ENCODE data around the gene HOXD8.

HOXD8 gene

GRCh38 chr2:176091329-176092258, 37.9 kb upstream of the HOXD8 start:
- DNase-seq (ENCODE audit: low read depth): no peak

GRCh38 chr2:176092270-176093144, 37.0 kb upstream of the HOXD8 start, which contains the start of gene HOXD13:
Gene HOXD13, plus strand, starts transcription at chr2:176092721. Its CDS starts 170 bp downstream, at chr2:176092891.
- DNase-seq (ENCODE audit: low read depth): no peak

- no peak for DNase-seq (ENCODE audit: low read depth)
Observed at GRCh38 chr2:176093145-176093897, 36.2 kb upstream of the HOXD8 start.

DNA sequence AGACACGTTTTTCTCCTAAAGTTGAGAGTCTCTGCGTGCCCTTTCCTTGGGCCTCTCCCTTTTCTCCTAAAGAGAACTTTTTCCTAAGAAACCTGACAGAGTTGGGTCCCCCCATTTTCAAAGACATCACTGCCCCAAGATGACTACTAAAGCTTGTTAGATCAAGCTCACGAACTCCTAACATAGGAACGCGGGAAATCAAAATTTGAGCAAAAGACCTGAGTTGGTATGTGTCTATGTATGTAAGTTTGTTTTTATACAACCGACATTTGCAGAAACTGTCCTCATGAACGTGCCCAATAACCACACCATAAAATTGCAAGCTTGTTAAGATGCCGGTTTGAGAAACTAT, 35.6 kb upstream of the HOXD8 start:
- no peak for DNase-seq (ENCODE audit: low read depth)

DNA sequence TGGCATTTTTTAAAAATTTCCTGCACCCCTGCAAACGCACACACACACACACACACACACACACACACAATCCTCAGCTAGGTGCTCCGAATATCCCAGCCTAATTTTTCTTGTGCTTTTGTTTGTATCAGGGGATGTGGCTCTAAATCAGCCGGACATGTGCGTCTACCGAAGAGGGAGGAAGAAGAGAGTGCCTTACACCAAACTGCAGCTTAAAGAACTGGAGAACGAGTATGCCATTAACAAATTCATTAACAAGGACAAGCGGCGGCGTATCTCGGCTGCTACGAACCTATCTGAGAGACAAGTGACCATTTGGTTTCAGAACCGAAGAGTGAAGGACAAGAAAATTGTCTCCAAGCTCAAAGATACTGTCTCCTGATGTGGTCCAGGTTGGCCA, 35.2 kb upstream of the HOXD8 start:
- DNase-seq (ENCODE audit: low read depth): no peak

DNA sequence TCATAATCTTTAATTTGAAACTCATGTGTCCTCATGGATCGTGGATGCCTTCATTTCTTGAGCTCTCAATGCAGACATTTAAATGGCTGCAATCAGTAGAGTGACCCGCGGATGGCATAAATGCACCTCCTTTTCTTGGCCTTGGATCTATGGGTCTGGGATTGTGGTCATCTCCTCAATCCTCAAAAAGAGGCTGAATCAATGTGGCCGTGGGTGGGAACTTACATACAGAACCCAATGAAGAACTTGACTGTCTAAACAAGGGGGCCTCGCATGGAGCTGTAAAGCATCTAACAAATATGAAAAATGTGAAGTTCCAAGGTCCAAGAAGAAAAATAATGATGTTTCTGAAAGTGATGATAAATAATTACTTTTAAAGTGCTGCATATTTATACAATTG, 34.1 kb upstream of the HOXD8 start:
- no peak for DNase-seq (ENCODE audit: low read depth)

DNA sequence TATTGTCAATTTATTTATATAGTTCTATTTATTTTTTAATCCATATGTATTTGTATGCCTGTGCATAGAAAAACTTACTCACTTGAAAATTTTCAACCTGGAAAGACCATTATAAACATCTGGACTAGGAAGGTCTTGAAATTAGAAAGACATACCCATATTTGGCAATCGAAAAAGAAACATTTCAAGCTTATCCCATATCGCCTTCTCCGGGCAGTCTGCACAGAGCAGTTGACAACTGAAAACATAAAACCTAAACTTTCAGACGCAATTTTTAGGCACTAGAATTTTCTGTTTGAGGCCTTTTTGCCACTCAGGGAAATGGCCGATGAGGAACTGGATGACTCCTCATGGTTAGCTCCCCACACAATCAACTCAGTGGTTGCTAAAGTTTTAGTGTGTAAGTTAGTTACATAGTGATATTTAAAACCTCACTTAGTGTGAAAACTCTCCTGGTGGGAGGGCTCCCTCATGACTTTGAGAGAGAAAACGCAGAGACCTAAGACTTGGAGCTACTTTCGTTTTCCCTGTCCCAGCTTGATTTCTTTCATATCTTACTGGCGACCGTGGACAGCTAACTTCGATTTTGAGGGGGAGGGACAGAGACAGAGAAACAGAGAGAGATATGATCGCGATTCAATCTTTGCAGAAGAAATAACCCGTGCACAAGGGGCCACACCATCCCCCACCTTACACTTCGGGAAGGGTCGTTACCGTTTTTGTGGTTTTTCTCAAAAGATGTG, 33.1 kb upstream of the HOXD8 start:
- no peak for DNase-seq (ENCODE audit: low read depth)

DNA sequence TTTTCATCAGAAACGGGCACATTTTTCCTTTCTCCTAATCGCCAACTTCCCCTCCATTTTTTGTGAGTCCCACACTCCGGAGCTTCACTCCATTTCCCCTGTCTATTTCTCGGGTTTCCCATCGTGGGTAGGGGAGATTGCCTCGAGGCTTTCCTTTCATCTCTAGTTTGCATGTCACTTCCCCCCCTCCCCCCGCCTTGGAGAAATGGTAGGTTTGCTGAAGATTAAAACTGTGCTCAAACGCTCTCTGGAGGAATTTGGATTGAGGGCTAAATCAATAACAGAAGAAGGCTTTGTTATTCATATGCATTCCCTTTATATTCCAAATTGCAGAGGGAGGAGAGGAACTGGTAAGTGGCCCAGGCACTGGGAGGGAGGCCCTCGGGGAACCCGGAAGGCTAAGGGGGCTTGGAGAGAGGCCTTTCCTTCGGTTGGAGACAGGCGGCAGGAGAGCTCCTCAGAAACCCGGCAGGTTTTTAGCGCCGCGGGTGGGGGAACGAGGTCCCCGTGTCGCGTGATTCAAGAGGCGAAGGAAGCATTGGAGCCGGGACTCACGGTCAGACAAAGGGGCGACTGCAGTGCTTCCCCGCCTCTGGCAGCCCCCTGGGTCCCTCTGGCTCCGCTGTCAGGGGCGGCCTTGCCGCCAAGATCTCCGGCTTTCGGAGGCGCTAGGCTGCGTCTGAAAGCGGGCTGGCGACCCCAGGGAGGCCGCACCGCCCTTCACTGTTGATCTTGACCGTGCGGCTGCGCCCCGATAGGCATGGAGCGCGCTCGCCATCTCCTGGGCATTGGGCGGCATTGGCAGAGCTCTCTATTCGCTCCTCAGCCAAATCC, 32.3 kb upstream of the HOXD8 start:
- DNase-seq (ENCODE audit: low read depth): peak; percentile 51

DNA sequence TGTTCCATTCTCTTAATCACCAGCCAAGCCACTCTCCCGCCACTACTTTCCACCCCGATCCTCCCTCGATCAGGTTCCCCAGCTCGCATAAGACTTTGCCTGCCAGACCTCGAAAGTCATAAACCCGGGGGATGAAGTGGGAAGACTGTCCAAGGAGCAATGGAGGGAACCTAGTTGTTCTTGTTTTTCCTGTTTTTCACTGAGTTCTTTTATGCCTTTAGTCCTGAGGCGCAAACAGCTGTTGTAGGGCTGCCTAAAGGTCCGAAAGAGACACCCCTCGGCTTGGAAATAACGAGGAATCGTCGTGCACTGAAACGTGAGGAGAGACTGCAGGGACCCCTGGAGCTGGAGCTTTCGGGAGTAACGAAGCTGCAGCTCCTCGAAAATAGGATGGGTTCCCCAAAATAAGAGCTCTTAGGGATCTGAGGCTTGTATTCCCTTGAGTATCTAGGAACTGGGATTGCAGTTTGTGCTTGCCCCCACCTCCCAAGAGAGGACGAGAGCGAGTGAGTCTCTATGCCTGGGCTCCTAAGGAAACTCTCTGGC, 31.6 kb upstream of the HOXD8 start:
- no peak for DNase-seq (ENCODE audit: low read depth)

GRCh38 chr2:176098366-176099158, 30.9 kb upstream of the HOXD8 start:
- no peak for DNase-seq (ENCODE audit: low read depth)

- no peak for DNase-seq (ENCODE audit: low read depth)
Observed at GRCh38 chr2:176099159-176099727, 30.3 kb upstream of the HOXD8 start.

DNA sequence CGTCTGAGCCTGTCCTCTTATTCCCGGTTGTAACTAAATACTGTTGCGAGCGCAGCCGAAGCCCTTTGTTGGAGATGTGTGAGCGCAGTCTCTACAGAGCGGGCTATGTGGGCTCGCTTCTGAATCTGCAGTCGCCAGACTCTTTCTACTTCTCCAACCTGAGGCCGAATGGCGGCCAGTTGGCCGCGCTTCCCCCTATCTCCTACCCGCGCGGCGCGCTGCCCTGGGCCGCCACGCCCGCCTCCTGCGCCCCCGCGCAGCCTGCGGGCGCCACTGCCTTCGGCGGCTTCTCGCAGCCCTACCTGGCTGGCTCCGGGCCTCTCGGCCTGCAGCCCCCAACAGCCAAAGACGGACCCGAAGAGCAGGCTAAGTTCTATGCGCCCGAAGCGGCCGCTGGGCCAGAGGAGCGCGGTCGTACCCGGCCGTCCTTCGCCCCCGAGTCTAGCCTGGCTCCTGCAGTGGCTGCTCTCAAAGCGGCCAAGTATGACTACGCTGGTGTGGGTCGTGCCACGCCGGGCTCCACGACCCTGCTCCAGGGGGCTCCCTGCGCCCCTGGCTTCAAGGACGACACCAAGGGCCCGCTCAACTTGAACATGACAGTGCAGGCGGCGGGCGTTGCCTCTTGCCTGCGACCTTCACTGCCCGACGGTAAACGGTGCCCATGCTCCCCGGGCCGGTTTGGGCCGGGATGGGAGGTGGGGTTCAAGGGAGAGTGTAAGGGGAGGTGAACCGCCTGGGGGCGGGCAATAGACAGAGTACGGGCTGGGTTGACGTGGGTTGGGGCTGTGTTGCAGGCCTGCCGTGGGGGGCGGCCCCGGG, 29.6 kb upstream of the HOXD8 start, which contains the start of gene HOXD12:
Gene HOXD12, plus strand, starts transcription at position 68 of the 819 bp plus-strand sequence. Its CDS starts 7 bp downstream, at position 75.
- no peak for DNase-seq (ENCODE audit: low read depth)

DNA sequence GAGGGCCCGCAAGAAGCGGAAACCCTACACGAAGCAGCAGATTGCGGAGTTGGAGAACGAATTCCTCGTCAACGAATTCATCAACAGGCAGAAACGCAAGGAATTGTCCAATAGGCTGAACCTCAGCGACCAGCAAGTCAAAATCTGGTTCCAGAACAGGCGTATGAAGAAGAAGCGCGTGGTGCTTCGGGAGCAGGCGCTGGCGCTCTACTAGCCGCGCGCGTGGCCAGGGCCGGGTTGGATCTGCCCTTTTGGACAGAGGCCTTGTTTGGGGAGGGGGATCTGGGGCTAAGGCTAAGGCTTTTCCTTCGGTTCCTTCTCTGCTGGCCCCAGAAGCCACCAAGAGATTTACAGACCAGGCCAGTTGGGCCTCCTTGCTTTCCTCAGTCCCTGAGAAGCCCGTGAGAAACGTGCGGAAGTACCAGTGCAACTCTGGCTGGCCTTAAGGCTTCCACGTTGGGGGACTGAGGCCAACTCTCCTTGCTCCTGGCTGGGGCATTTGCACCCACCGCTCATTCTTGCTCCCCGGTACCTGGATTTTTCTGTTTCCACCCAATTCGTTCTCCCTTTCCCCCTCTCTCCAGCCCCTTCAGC, 28.9 kb upstream of the HOXD8 start:
- DNase-seq (ENCODE audit: low read depth): no peak

DNA sequence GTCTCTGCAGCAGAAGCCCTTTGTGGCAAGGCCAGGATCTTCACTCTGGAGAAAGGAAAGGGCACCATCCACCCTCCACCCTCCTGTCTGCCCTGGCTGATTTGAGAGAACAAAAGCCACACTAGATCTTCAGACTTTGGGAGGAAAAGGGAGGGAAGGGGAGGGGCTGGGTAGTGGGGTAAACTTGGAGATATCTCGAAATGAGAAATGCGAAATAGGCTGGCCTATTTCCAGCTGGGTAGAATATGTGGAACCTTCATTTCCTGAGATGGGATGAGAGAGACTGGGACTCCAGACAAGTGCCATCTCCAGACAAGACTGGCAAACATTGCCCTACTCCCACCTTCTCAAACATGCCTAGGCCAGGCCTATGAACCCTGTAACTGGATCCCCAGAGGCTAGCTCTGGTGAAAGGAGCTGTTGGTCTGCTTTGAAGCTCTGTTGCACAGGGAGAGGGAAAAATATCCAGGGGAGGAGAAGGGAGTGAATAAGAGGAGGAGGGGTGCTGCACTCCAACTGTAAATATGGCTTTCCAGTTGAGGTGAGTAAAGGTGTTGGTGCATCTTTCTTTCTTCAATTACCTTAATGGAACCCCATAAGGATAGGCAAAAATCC, 28.2 kb upstream of the HOXD8 start:
- no peak for DNase-seq (ENCODE audit: low read depth)

- no peak for DNase-seq (ENCODE audit: low read depth)
Observed at GRCh38 chr2:176101842-176102241, 27.7 kb upstream of the HOXD8 start.

- no peak for DNase-seq (ENCODE audit: low read depth)
Observed at GRCh38 chr2:176102309-176102866, 27.1 kb upstream of the HOXD8 start.

DNA sequence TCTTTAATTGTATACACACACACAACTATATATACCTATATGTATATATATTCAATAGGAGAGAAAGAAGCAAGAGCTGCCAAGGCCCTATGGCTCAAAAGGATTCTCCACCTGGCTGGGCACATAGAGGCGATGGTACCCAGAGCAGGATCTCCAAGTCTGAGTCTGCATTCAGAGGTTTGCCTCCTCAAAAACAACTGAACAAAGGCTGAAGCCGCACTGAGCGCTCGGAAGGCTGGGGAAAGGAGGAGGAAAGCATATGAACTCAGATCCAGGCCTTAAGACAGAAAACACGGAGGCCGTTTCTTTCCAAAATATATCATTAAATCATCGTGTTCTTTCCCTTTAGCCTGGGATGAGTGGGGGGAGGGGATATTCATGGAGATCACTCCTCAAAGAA, 26.3 kb upstream of the HOXD8 start:
- no peak for DNase-seq (ENCODE audit: low read depth)

All from activated T-cell treated with anti-CD3 and anti-CD28 coated beads for 1 hour (primary cell).